Chondrocyte (in vitro differentiated cells): ENCODE data around the gene COPA. TPM values are rescaled to one million over a fixed set of nuclear protein-coding genes. Genes with fewer than 3 reads are reported as not detected.

Source experiments
- DNase-seq: peaks from one replicate; pipeline ENCODE4 v3.0.0; 2021; ENCODE audit warnings: mixed read lengths, low spot score
- H3K27ac Mint-ChIP-seq: one replicate; pipeline ENCODE4 v1.8.0; 2021; ENCODE audit warnings: mild to moderate bottlenecking, moderate library complexity, mixed read lengths; ENCODE audit not compliant: unreplicated experiment
- H3K27me3 Mint-ChIP-seq: 2 replicates; pipeline ENCODE4 v1.8.0; 2021; ENCODE audit warnings: low read depth, mixed read lengths
- H3K36me3 Mint-ChIP-seq: 2 replicates; pipeline ENCODE4 v1.8.0; 2021; ENCODE audit warnings: low read depth, mixed read lengths
- H3K4me1 Mint-ChIP-seq: 2 replicates; pipeline ENCODE4 v1.8.0; 2021; ENCODE audit warnings: low read depth, mild to moderate bottlenecking, mixed read lengths
- H3K4me3 Mint-ChIP-seq: one replicate; pipeline ENCODE4 v1.8.0; 2021; ENCODE audit warnings: mild to moderate bottlenecking, moderate library complexity, mixed read lengths; ENCODE audit not compliant: unreplicated experiment
- H3K9me3 Mint-ChIP-seq: 2 replicates; pipeline ENCODE4 v1.8.0; 2021; ENCODE audit warnings: low read depth, mixed read lengths
- CTCF ChIP-seq: fragments of 200-600 bp; sonication (generic); IDR thresholded peaks from 2 replicates; pipeline ENCODE4 v1.5.0; 2021; ENCODE audit warnings: antibody characterized with exemption, mild to moderate bottlenecking, moderate library complexity
- total RNA-seq: library from RNA; stranded (reverse); gene quantifications from 3 replicates; pipeline ENCODE4 v1.2.1, GENCODE V29; 2021

COPA gene
- total RNA-seq, 1 donor from 2014 or later: 239 TPM

DNA sequence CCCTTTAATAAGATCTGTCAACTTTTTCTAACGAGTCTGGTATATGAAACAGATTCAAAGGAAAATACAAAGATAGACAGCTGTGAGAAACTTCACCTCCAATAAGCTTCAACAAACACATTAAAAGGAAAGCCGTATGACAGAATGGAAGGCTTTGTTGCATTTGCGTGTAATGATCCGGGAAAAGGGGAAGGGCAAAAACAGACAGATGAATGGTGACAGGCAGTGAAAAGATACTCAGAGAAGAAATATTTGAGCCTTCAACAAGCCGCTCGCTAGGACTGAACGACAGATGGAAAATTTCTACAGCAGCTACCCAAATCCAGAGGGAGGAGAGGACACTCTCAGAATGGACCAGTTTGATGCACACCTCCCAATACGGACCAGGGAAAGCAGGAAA is 14.9 kb downstream of the COPA start:
- Mint-ChIP-seq H3K27ac (peak overlapping the region; percentile 37), H3K9me3 (no peaks in the 10 kb centered on the region), H3K4me1 (no peaks in the 10 kb centered on the region), H3K4me3 (no peak overlapping the region), H3K36me3 (peaks cover 41% of the 10 kb centered on the region), H3K27me3 (no peaks in the 10 kb centered on the region)
- no peak for DNase-seq
- TF ChIP-seq CTCF: no peak

- peaks cover 41% of the 10 kb centered on the region for H3K36me3 Mint-ChIP-seq
- peaks cover under 1% of the 10 kb centered on the region for H3K4me1 Mint-ChIP-seq
- no peak overlapping the region for H3K27ac Mint-ChIP-seq
- no peak for TF ChIP-seq CTCF
- DNase-seq: no peak
- no peaks in the 10 kb centered on the region for H3K9me3 Mint-ChIP-seq
- H3K4me3 Mint-ChIP-seq: no peak overlapping the region
- H3K27me3 Mint-ChIP-seq: no peaks in the 10 kb centered on the region
These were observed 16.6 kb downstream of the COPA start for GRCh38 chr1:160326418-160326817.

DNA sequence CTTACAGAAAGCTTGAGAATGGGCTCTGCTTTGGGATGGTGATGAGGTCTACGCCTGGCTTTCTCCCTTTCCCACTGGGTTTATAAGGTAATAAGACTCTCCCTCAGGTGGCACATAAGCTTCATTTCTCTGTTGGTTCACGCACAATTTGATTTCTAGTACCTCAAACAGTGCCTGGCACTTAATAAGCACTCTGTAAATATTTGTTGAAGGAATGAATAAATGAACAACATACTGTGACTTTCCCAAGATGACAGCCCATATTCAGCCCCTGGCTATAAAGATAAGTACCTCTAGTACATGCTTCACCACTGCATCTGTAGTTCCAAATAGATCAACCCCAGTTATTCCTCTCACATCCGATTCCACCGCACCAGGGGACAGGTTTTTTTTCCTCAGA is 17.8 kb downstream of the COPA start:
- DNase-seq: no peak
- H3K4me3 Mint-ChIP-seq: no peak overlapping the region
- no peak overlapping the region for H3K27ac Mint-ChIP-seq
- no peak for TF ChIP-seq CTCF
- peaks cover 9% of the 10 kb centered on the region for H3K4me1 Mint-ChIP-seq
- no peaks in the 10 kb centered on the region for H3K9me3 Mint-ChIP-seq
- H3K36me3 Mint-ChIP-seq: peaks cover 40% of the 10 kb centered on the region
- no peaks in the 10 kb centered on the region for H3K27me3 Mint-ChIP-seq

DNA sequence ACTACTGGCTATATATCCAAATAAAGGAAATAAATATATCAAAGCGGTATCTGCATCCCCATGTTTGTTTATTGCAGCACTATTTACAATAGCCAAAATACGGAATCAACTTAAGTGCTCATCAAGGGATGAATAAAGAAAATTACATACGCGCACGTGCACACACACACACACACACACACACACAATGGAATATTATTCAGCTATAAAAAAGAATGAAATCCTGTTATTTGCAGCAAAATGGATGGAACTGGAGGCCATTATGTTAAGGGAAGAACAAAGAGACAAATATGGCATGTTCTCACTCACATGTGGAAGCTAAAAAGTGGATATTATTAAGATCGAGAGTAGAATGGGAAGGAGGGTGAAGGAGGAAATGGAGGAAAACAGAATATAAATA is 20.2 kb downstream of the COPA start:
- no peak overlapping the region for H3K4me3 Mint-ChIP-seq
- H3K27me3 Mint-ChIP-seq: no peaks in the 10 kb centered on the region
- H3K4me1 Mint-ChIP-seq: peaks cover 20% of the 10 kb centered on the region
- H3K36me3 Mint-ChIP-seq: peaks cover 39% of the 10 kb centered on the region
- no peak overlapping the region for H3K27ac Mint-ChIP-seq
- H3K9me3 Mint-ChIP-seq: no peaks in the 10 kb centered on the region
- TF ChIP-seq CTCF: no peak
- no peak for DNase-seq

- Mint-ChIP-seq H3K27me3 (no peaks in the 10 kb centered on the region), H3K9me3 (no peaks in the 10 kb centered on the region), H3K4me1 (peaks cover 19% of the 10 kb centered on the region), H3K27ac (peak overlapping the region; percentile 14), H3K36me3 (peaks cover 62% of the 10 kb centered on the region), H3K4me3 (no peak overlapping the region)
- no peak for TF ChIP-seq CTCF
- no peak for DNase-seq
These were observed 27.7 kb downstream of the COPA start for GRCh38 chr1:160315359-160315758.
